ENCODE results near the gene RCOR3. TPM values are rescaled to one million over a fixed set of nuclear protein-coding genes. Genes with fewer than 3 reads are reported as not detected.
"Not testable (repeated sequence)": the region's sequence is repeated elsewhere in the genome, so short reads cannot be mapped to it uniquely, and the experiment has no call there.

RCOR3 gene
- total and polyA plus RNA-seq, 2 of the 8 experiments (the other 6 are each of a cell fraction or from before 2014, with no cell fraction given) = 21.4 to 36.3 TPM

DNA sequence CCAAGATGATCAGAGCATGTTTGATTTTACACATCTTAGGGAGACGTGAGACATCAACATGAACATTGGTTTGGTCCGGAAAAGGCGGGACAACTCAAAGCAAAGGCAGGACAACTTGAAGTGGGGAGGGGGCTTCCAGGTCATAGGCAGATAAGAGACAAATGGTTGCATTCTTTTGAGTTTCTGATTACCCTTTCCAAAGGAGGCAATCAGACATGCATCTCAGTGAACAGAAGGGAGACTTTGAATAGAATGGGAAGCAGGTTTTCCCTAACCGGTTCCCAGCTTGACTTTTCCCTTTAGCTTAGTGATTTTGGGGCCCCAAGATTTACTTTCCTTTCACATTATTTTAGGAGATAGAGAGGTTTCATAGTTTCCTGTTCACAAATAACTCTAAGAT, 12.6 kb upstream of the RCOR3 start:
- TF ChIP-seq NANOG (IDR thresholded peaks at IDR 0.05; ENCODE audit: insufficient read depth, low read depth, low read length, poor library complexity, severe bottlenecking) = peak; percentile 50
- H3K27ac ChIP-seq (ENCODE audit: low read depth, low read length); H3K4me2 ChIP-seq (ENCODE audit: insufficient read depth in 1 of 2, low read depth in 2 of 2, low read length in 2 of 2); H2AK5ac ChIP-seq (ENCODE audit: low read depth, low read length); H3K4me3 ChIP-seq (ENCODE audit: extremely low read depth in 1 of 4, insufficient read depth in 2 of 4, low read depth in 3 of 4, low read length in 4 of 4); H4K91ac ChIP-seq (replicated peaks; ENCODE audit: insufficient read length, low read length); H3K79me2 ChIP-seq (ENCODE audit: control insufficient read depth in 1 of 2, insufficient read depth in 2 of 2, low read length in 2 of 2); H3K79me1 ChIP-seq (ENCODE audit: low read depth, low read length); H3K14ac ChIP-seq (ENCODE audit: insufficient read length); H3K56ac ChIP-seq (replicated peaks; ENCODE audit: insufficient read length, low read depth, low read length); H2BK120ac ChIP-seq (replicated peaks; ENCODE audit: low read depth, low read length); H3K27me3 ChIP-seq (replicated peaks in 1 of 4; ENCODE audit: control insufficient read depth in 3 of 4, extremely low read depth in 1 of 4, insufficient read depth in 3 of 4, low read length in 3 of 4); H2BK15ac ChIP-seq (ENCODE audit: low read length); H3K9ac ChIP-seq (replicated peaks in 1 of 4; ENCODE audit: extremely low read depth in 1 of 4, low read depth in 3 of 4, low read length in 3 of 4); H3K9me3 ChIP-seq (ENCODE audit: insufficient read depth in 2 of 2, low read depth in 1 of 2, low read length in 1 of 2); CTCF ChIA-PET (ENCODE audit: partially characterized antibody); H3K4me1 ChIP-seq (replicated peaks in 1 of 4; ENCODE audit: control insufficient read depth in 3 of 4, insufficient read depth in 4 of 4, low read length in 3 of 4); H4K20me1 ChIP-seq (replicated peaks in 1 of 2; ENCODE audit: control insufficient read depth in 1 of 2, insufficient read depth in 2 of 2, low read length in 2 of 2); H3K23ac ChIP-seq (ENCODE audit: insufficient read length); H2BK5ac ChIP-seq (ENCODE audit: low read depth, low read length); H3K4ac ChIP-seq (replicated peaks; ENCODE audit: insufficient read length, low read depth, low read length); H3K23me2 ChIP-seq (ENCODE audit: low read depth, low read length); H4K8ac ChIP-seq (ENCODE audit: extremely low read depth, insufficient read depth, low read length); H3K36me3 ChIP-seq (ENCODE audit: control insufficient read depth in 2 of 4, insufficient read depth in 4 of 4, low read length in 3 of 4); H2BK20ac ChIP-seq (ENCODE audit: low read length); H3K18ac ChIP-seq (ENCODE audit: extremely low read depth, low read length): not testable (repeated sequence)
- Histone ChIP-seq H2BK12ac (ENCODE audit: low read depth, low read length) (0 out of 2 replicates have a peak overlapping the region, but pooled peaks have one; percentile 27), H4K5ac (ENCODE audit: insufficient read length, low read depth, low read length) (peak overlapping the region; percentile 9), H2AFZ (ENCODE audit: low read length) (0 out of 2 replicates have a peak overlapping the region, but pooled peaks have one; percentile 59)
- POLR2A ChIA-PET (ENCODE audit: partially characterized antibody) = interaction anchor here (4.5 kb wide), 1 partner anchor 12 kb away, joined by 21 read pairs; the partner anchor contains the start of gene RCOR3
- peak; percentile 42 for FAIRE-seq
- DNase-seq (ENCODE audit: low read depth in 1 of 2, low spot score in 2 of 2) = peak in 1 of 2 experiments; percentile 40
- 62% methylated on average over 4 of the region's 4 CpGs; no CpG with 5 or more reads in 1 of the 2 experiments for WGBS, 2 experiments (ENCODE audit: extremely low coverage in 1 of 2, insufficient coverage in 1 of 2, insufficient read length in 1 of 2, insufficient replicate concordance in 2 of 2, low coverage in 1 of 2, low lambda C conversion rate in 2 of 2, missing lambda C conversion rate in 1 of 2)
